ENCODE data around the gene PBOV1.

PBOV1 gene

DNA sequence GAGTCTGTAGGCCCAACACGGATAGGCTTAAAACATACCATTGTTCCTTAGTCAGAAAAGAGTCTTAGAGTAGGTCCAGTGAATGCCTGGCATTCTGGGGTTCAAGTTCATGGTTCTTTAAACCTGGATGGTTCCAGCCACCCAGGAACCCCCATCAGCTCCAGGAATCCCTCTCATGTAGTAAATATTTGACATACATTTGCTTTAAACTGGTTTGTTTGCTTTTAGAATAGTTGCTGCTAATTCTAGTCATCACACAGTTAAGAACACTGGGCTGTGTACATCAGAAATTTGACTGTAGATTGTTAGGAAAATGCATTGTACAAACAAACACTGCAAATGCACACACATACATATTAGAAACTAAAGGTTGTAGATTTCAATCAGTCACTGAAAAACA, 30.6 kb upstream of the PBOV1 start:
- in situ Hi-C loops (cut with HindIII; ENCODE audit: low sequenced_read_pairs) = no loop called here

GRCh38 chr6:138248011-138248410, 29.7 kb upstream of the PBOV1 start:
- DNase-seq (ENCODE audit: low read depth) = no peak
- TF ChIP-seq, protein P1, sequence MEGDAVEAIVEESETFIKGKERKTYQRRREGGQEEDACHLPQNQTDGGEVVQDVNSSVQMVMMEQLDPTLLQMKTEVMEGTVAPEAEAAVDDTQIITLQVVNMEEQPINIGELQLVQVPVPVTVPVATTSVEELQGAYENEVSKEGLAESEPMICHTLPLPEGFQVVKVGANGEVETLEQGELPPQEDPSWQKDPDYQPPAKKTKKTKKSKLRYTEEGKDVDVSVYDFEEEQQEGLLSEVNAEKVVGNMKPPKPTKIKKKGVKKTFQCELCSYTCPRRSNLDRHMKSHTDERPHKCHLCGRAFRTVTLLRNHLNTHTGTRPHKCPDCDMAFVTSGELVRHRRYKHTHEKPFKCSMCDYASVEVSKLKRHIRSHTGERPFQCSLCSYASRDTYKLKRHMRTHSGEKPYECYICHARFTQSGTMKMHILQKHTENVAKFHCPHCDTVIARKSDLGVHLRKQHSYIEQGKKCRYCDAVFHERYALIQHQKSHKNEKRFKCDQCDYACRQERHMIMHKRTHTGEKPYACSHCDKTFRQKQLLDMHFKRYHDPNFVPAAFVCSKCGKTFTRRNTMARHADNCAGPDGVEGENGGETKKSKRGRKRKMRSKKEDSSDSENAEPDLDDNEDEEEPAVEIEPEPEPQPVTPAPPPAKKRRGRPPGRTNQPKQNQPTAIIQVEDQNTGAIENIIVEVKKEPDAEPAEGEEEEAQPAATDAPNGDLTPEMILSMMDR (IDR thresholded peaks at IDR 0.05; ENCODE audit: low read depth, low read length, missing control alignments) = no peak
- in situ Hi-C loops (cut with HindIII; ENCODE audit: low sequenced_read_pairs) = no loop called here
- no peak overlapping the region for H3K4me3 ChIP-seq (ENCODE audit: low read depth, low read length)

More for the DNA sequence above, 30.6 kb upstream of the PBOV1 start:
- TF ChIP-seq, protein P1 (IDR thresholded peaks at IDR 0.05; ENCODE audit: low read depth, low read length, missing control alignments) = no peak
- no peak overlapping the region for H3K4me3 ChIP-seq (ENCODE audit: low read depth, low read length)
- DNase-seq (ENCODE audit: low read depth) = no peak

DNA sequence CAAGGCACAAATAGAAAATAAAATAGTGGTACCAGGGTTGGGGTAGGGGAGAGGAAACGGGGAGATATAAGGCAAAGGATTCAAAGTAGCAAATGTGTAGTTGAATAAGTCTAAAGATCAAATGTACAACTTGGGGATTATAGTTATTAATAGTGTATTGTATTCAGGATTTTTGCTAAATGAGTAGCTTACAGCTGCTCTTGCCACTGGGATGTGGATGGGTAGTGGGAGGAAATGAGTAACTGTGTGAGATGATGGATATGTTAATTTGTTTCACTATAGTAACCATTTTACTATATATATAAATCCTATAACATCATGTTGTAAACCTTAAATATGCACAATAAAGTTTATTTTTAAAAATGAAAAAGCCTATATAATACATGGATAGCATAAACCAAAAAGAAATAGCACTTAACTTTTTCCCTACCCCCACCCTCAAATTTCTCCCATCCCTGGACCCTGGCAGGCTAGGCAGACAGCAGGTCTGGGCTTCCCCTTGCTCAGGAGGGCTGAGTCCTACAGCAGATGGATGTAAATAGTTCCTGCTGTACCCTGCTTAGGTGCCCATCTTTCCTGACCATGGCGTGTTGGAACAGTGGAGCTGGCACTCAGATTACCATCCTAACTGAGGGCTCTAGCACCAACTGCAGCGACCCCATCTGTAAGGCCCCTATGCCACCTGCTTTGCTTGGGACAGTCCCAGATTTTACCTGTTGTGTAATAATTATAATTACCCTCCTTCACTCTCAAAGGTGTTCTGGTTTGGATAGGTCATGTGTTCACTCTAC, 28.6 kb upstream of the PBOV1 start:
- H3K4me3 ChIP-seq (ENCODE audit: low read depth, low read length) = no peak overlapping the region
- DNase-seq (ENCODE audit: low read depth) = no peak
- TF ChIP-seq, protein P1 (IDR thresholded peaks at IDR 0.05; ENCODE audit: low read depth, low read length, missing control alignments) = no peak
- in situ Hi-C loops (cut with HindIII; ENCODE audit: low sequenced_read_pairs) = no loop called here

DNA sequence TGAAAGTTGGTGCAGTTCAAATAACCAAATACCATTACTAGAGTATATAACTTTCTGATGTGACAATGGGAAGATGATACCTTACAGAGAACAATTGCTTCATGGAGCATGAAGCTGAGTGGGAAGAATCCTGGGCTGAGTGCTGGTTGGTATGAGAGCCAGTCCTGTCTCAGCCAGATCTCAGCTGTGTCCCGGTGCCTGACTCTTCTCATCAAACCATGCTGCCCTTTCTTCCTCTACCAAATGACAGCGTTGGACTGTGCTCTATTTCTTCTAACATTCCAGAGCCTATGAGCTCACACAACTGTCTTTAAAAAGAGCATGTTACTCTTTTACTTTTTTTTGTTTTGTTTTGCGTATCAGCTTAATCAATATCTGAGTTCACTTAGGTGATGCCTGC, 27.5 kb upstream of the PBOV1 start:
- in situ Hi-C loops (cut with HindIII; ENCODE audit: low sequenced_read_pairs) = no loop called here
- DNase-seq (ENCODE audit: low read depth) = no peak
- no peak overlapping the region for H3K4me3 ChIP-seq (ENCODE audit: low read depth, low read length)
- TF ChIP-seq, protein P1 (IDR thresholded peaks at IDR 0.05; ENCODE audit: low read depth, low read length, missing control alignments) = no peak

- in situ Hi-C loops (cut with HindIII; ENCODE audit: low sequenced_read_pairs) = no loop called here
- no peak for DNase-seq (ENCODE audit: low read depth)
Observed at GRCh38 chr6:138242987-138243592, 24.8 kb upstream of the PBOV1 start.

DNA sequence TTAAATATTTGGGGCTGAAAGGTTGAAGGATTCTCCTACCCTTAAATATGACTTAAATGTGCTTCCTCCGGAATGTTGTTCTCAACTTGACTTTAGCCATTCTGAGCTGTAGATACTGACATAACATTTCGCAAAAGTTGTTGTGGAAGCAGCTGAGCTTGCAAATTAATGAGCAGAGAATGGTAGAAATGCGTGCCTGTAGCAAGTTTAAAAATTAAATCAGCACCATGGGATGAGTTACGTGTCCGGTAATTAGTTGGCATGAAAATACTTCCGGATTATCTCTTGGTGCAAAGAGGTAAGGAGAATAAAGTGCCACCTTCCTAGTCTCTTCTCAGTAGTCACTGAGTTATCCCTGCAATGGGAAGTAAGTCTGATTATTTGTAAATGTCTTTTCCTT, 23.6 kb upstream of the PBOV1 start:
- TF ChIP-seq, protein P1 (IDR thresholded peaks at IDR 0.05; ENCODE audit: low read depth, low read length, missing control alignments) = no peak
- in situ Hi-C loops (cut with HindIII; ENCODE audit: low sequenced_read_pairs) = no loop called here
- no peak overlapping the region for H3K4me3 ChIP-seq (ENCODE audit: low read depth, low read length)
- no peak for DNase-seq (ENCODE audit: low read depth)

More at GRCh38 chr6:138242987-138243592, 24.8 kb upstream of the PBOV1 start:
- TF ChIP-seq, protein P1 (IDR thresholded peaks at IDR 0.05; ENCODE audit: low read depth, low read length, missing control alignments) = no peak
- H3K4me3 ChIP-seq (ENCODE audit: low read depth, low read length) = no peak overlapping the region

Data from astrocyte of the cerebellum (primary cell).